K562 (cell line): ENCODE results near the gene PSMA6. TPM values are rescaled to one million over a fixed set of nuclear protein-coding genes. Genes with fewer than 3 reads are reported as not detected.

ENCODE experiments used
- CCAR2 ChIP-seq: fragments of 200-400 bp; formaldehyde crosslinking; IDR thresholded peaks from 2 replicates; pipeline ENCODE4 v1.6.1; 2017; ENCODE audit warnings: mild to moderate bottlenecking, low read depth, low read length
- CEBPB ChIP-seq: fragments of 450-650 bp; IDR thresholded peaks from 2 replicates; pipeline ENCODE4 v1.6.1; 2016; ENCODE audit warnings: missing genetic modification characterization, missing compliant biosample characterization
- CXXC5 ChIP-seq: fragments of 250-450 bp; sonication (Bioruptor Pico); IDR thresholded peaks from 2 replicates; pipeline ENCODE4 v1.8.0; 2022; ENCODE audit warnings: inconsistent platforms, mild to moderate bottlenecking, moderate library complexity
- HINFP ChIP-seq: fragments of 450-650 bp; conservative IDR thresholded peaks from 2 replicates; pipeline ENCODE4 v1.6.1; 2016; ENCODE audit warnings: missing genetic modification characterization, low read depth, mild to moderate bottlenecking, control low read depth, missing compliant biosample characterization
- MAZ ChIP-seq, 2 experiments: fragments of 450-650 bp in 1 of 2; sonication (generic) in 1 of 2; formaldehyde crosslinking; IDR thresholded peaks in 1 of 2; conservative IDR thresholded peaks in 1 of 2; 2 replicates each; pipeline versions ENCODE4 v1.4.0 to v1.5.0; 2020; ENCODE audit warnings: mild to moderate bottlenecking in 1 of 2, missing genetic modification reagents in 1 of 2
- PKNOX1 ChIP-seq: fragments of 450-650 bp; IDR thresholded peaks from 2 replicates; pipeline ENCODE4 v1.6.1; 2016
- PML ChIP-seq: IDR thresholded peaks from 2 replicates; pipeline ENCODE4 v1.6.1; 2012; ENCODE audit warnings: low read length, inconsistent platforms
- SETDB1 ChIP-seq: IDR thresholded peaks from one replicate; pipeline ENCODE4 v1.6.1; 2012; ENCODE audit warnings: low read length, control low read depth, inconsistent platforms
- SNRNP70 ChIP-seq: fragments of 200-400 bp; formaldehyde crosslinking; optimal IDR thresholded peaks from 2 replicates; pipeline ENCODE3; 2017; ENCODE audit warnings: low read depth, low read length
- SRSF7 ChIP-seq: fragments of 200-400 bp; formaldehyde crosslinking; optimal IDR thresholded peaks from 2 replicates; pipeline ENCODE3; 2017; ENCODE audit warnings: mild to moderate bottlenecking, low read depth, low read length
- ZBTB2 ChIP-seq: fragments of 450-650 bp; IDR thresholded peaks from 2 replicates; pipeline ENCODE4 v1.6.1; 2016; ENCODE audit warnings: antibody characterized with exemption
- ZBTB7A ChIP-seq: IDR thresholded peaks from 2 replicates; pipeline ENCODE4 v1.6.1; 2011; ENCODE audit warnings: low read depth, mild to moderate bottlenecking, low read length, moderate library complexity, borderline replicate concordance; ENCODE audit not compliant: control insufficient read depth
- ZFP91 ChIP-seq: sonication (generic); formaldehyde crosslinking; IDR thresholded peaks from 2 replicates; pipeline ENCODE4 v1.8.0; 2022; ENCODE audit warnings: mild to moderate bottlenecking, missing genetic modification reagents
- ZNF639 ChIP-seq, 2 experiments: fragments of 200-800 bp in 1 of 2; sonication (Bioruptor generic) in 1 of 2; sonication (generic) in 1 of 2; formaldehyde crosslinking in 1 of 2; IDR thresholded peaks in 1 of 2; conservative IDR thresholded peaks in 1 of 2; 2 replicates each; pipeline versions ENCODE4 v1.5.0 to v1.6.1; 2016 to 2020; ENCODE audit warnings: missing compliant biosample characterization in 1 of 2, missing genetic modification characterization in 1 of 2, missing genetic modification reagents in 1 of 2
- ZNF668 ChIP-seq: fragments of 250-450 bp; sonication (Bioruptor Pico); IDR thresholded peaks from 2 replicates; pipeline ENCODE4 v1.8.0; 2022; ENCODE audit warnings: mild to moderate bottlenecking, inconsistent platforms
- ZNF740 ChIP-seq, 3 experiments: fragments of 200-800 bp in 1 of 3; sonication (Bioruptor generic) in 1 of 3; sonication (generic) in 1 of 3; formaldehyde crosslinking in 1 of 3; IDR thresholded peaks; 2 replicates each; pipeline versions ENCODE4 v1.6.1 to v1.8.0; 2016 to 2022; ENCODE audit warnings: mild to moderate bottlenecking in 2 of 3, missing compliant biosample characterization in 2 of 3, missing genetic modification characterization in 2 of 3, missing genetic modification reagents in 1 of 3
- ZNF75A ChIP-seq: fragments of 450-650 bp; formaldehyde crosslinking; IDR thresholded peaks from 2 replicates; pipeline ENCODE4 v1.4.0; 2020; ENCODE audit warnings: mild to moderate bottlenecking
- polyA plus RNA-seq, 8 experiments: library from polyadenylated mRNA; depleted of rRNA in 4 of 8; stranded (reverse) in 5 of 8; unstranded in 3 of 8; fragments of >200 nt; fragmentation: Nextera tagmentation in 2 of 8; fragmentation: Illumina TruSeq in 1 of 8; extraction: Ambion mirVana in 2 of 8; extraction: Trizol in 1 of 8; gene quantifications; 2 replicates each; pipeline versions ENCODE4 v1.2.1 to v1.2.3, GENCODE V29; 2011 to 2014; ENCODE audit warnings: inconsistent platforms in 1 of 8, missing spikeins in 1 of 8
- total RNA-seq, 7 experiments: library from RNA; depleted of rRNA in 6 of 7; stranded (reverse); fragments of >200 nt in 6 of 7; fragmentation: Illumina TruSeq in 2 of 7; extraction: Trizol in 2 of 7; gene quantifications; 2 replicates each; pipeline versions ENCODE4 v1.2.1 to v1.2.3, GENCODE V29; 2011 to 2021; ENCODE audit warnings: low replicate concordance in 1 of 7

Gene PSMA6
- total and polyA plus RNA-seq, 9 of the 15 experiments (the other 6 are each of a cell fraction or from before 2014, with no cell fraction given) = 210 to 952 (median 288) TPM

- TF ChIP-seq PKNOX1 (no peak), ZNF740 (CRISPR knock-in tag; IDR thresholded peaks at IDR 0.05) (no peak), ZNF740 (tag; IDR thresholded peaks at IDR 0.05) (no peak), SETDB1 (no peak), ZNF639 (CRISPR knock-in tag; conservative IDR thresholded peaks at IDR 0.05 in 1 of 2, IDR thresholded peaks at IDR 0.05 in 1 of 2) (no peak), HINFP (no peak), ZBTB7A (no peak), MAZ (CRISPR knock-in tag; conservative IDR thresholded peaks at IDR 0.05 in 1 of 2, IDR thresholded peaks at IDR 0.05 in 1 of 2) (no peak), ZNF75A (no peak), SRSF7 (no peak), CXXC5 (CRISPR knock-in tag) (no peak), CEBPB (tag) (no peak), CCAR2 (no peak), ZBTB2 (no peak), ZNF668 (no peak), PML (no peak), ZFP91 (no peak), SNRNP70 (no peak)
Measured at GRCh38 chr14:35331605-35332516, 39.7 kb downstream of the PSMA6 start (continued).
